DOHH2 (cell line): Measurements from ENCODE around the gene BTRC.

Experiments used
- CTCF ChIP-seq: fragments of 200-600 bp; sonication (generic); IDR thresholded peaks from one replicate; pipeline ENCODE4 v1.5.1; 2014; ENCODE audit warnings: antibody characterized with exemption, mild to moderate bottlenecking, low read depth, low read length; ENCODE audit not compliant: poor library complexity, severe bottlenecking
- EZH2phosphoT487 ChIP-seq: fragments of 200-600 bp; sonication (generic); IDR thresholded peaks from 2 replicates; pipeline ENCODE4 v1.6.1; 2017; ENCODE audit warnings: borderline replicate concordance, mild to moderate bottlenecking, antibody characterized with exemption, low read length, moderate library complexity, mixed read lengths

- TF ChIP-seq CTCF (no peak), EZH2phosphoT487 (no peak)
Measured at GRCh38 chr10:101492205-101492604, 138.2 kb downstream of the BTRC start.
